Stomach (tissue), 4 donors: ENCODE measurements around the gene RAD51C.

Experiments
- POLR2A ChIP-seq, 4 donors: fragments of 450-650 bp; IDR thresholded peaks; one replicate each; pipeline ENCODE4 v1.6.1; 2016; ENCODE audit warnings: antibody characterized with exemption in 4 of 4, control low read depth in 2 of 4, mild to moderate bottlenecking in 1 of 4, moderate library complexity in 1 of 4
- POLR2AphosphoS5 ChIP-seq, 3 donors: sonication (generic); formaldehyde crosslinking; IDR thresholded peaks; one replicate each; pipeline ENCODE4 v1.6.1; 2016; ENCODE audit warnings: antibody characterized with exemption in 3 of 3

DNA sequence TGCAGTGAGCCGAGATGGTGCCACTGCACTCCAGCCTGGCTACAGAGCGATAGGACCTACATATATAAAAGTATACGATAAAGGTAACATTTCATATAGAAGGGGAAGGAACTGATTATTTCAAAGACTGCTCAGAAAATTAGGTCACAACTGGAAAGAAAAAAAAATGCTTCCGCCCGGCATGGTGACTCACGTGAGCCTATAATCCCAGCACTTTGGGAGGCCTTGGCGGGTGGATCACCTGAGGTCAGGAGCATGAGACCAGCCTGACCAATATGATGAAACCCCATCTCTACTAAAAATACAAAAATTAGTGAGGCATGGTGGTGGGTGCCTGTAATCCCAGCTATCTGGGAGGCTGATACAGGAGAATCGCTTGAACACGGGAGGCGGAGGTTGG, 8.4 kb upstream of the RAD51C start:
- TF ChIP-seq POLR2AphosphoS5 (IDR thresholded peaks at IDR 0.05), result no peak
- no peak for TF ChIP-seq POLR2A (IDR thresholded peaks at IDR 0.05)
